Fibroblast of lung (primary cell): ENCODE results near the gene PRSS12.

Experiments used
- CTCF ChIP-seq, 2 donors: IDR thresholded peaks in 1 of 2; conservative IDR thresholded peaks in 1 of 2; 1 replicate in 1 of 2; 2 replicates in 1 of 2; pipeline ENCODE4 v1.5.1; 2011 to 2012; ENCODE audit warnings: low read length in 2 of 2, control low read depth in 1 of 2, inconsistent platforms in 1 of 2, low read depth in 1 of 2, mild to moderate bottlenecking in 1 of 2
- EZH2 ChIP-seq: IDR thresholded peaks from 2 replicates; pipeline ENCODE4 v1.5.1; 2012; ENCODE audit warnings: low read length, control low read depth, mild to moderate bottlenecking; ENCODE audit errors: missing control alignments

DNA sequence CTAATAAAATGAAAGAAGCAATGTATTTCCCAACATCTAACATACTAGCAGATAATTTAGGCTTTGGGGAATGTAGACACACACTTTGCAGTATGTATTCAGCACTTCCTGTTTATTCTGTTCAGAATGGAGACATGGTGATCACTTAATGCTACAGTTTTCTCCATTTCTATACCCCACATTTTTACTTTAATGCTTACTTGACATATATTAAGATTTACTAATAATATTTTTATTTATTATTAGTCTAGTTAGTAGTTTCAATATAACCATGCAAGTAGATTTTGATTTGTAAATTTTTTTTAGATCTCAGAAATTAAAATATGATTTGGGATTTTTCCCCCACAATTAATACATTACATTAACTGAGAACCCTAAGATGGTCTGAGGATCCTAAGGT, 98.4 kb downstream of the PRSS12 start:
- no peak for TF ChIP-seq CTCF (conservative IDR thresholded peaks at IDR 0.05 in 1 of 2, IDR thresholded peaks at IDR 0.05 in 1 of 2; ENCODE audit: low read depth in 1 of 2, low read length in 2 of 2)
- TF ChIP-seq EZH2, result no peak
